ENCODE results near the gene MST1. TPM values are rescaled to one million over a fixed set of nuclear protein-coding genes. Genes with fewer than 3 reads are reported as not detected.
A peak's percentile ranks its signal among the peaks of the same experiment; 100 is the strongest.

The MST1 gene
- total and polyA plus RNA-seq, 2 of the 8 experiments (the other 6 are each of a cell fraction or from before 2014, with no cell fraction given): 6.2 to 9.5 TPM

- TF ChIP-seq SP1 (IDR thresholded peaks at IDR 0.05; ENCODE audit: low read depth, low read length) (peak; percentile 62), MAFK (IDR thresholded peaks at IDR 0.05; ENCODE audit: low read depth, low read length) (no peak), TCF12 (IDR thresholded peaks at IDR 0.05; ENCODE audit: low read depth, low read length) (no peak), KDM5A (IDR thresholded peaks at IDR 0.05; ENCODE audit: low read length) (peak; percentile 34; the same call in 1 of the 2 replicates), ATF2 (IDR thresholded peaks at IDR 0.05; ENCODE audit: low read length) (no peak), EZH2 (IDR thresholded peaks at IDR 0.05; ENCODE audit: low read depth, low read length, severe bottlenecking) (no peak), TEAD4 (IDR thresholded peaks at IDR 0.05; ENCODE audit: low read depth, low read length) (peak; percentile 66), SP2 (IDR thresholded peaks at IDR 0.05; ENCODE audit: low read length) (no peak), CTCF (IDR thresholded peaks at IDR 0.05; ENCODE audit: control extremely low read depth in 1 of 3, insufficient read depth in 1 of 3, low read depth in 1 of 3, low read length in 3 of 3) (no peak)
Measured at GRCh38 chr3:49673715-49674496, 15.4 kb downstream of the MST1 start, which contains the start of gene APEH (continued).
